HG02885 (cell line): ENCODE data around the gene CAMK1D.

Experiments used
- ATAC-seq: cut with Tn5 transposase; IDR thresholded peaks from one replicate; pipeline ENCODE4 v1.9.1; 2021; ENCODE audit warnings: mild to moderate bottlenecking; ENCODE audit not compliant: unreplicated experiment, poor library complexity

Gene CAMK1D

DNA sequence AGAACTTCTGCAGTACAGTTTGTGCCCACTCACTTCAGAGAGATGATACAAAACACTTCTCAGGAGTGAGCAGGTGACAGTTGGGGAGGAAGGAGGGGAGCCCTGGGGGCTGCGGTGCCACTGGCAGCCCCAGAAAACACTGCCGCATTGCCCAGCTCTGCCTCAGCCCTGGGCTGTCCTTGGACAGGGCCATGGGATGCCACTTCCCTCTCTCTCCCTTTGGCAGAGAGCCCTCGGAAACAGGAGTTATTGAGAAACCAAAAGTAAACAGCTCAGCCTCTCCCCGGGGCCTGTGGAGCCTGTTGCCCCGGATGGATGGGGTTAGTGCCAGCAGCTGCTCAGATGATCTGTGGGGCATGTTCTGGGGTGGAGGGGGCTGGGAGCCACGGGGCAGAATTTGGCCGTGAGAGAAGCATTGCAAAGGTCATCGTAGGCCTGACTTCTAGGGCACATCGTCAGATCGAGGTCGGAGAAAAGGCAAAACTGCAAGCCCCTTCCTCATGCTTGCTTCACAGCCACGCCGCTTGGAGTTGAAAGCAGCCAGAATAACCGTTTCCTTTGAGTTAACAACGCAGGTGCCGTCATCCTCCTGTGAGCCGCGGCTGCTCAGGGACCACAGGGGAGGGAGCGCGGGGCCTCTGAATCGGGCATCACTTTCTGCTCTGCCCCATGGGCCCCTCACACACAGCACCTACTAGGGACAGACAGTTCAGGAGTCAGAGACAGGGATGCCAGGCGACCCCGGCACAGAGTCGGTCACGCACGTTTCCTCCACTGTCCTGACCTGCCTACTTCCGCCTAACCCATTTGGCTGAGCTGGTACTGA, 256.4 kb downstream of the CAMK1D start:
- ATAC-seq: peak; percentile 64

DNA sequence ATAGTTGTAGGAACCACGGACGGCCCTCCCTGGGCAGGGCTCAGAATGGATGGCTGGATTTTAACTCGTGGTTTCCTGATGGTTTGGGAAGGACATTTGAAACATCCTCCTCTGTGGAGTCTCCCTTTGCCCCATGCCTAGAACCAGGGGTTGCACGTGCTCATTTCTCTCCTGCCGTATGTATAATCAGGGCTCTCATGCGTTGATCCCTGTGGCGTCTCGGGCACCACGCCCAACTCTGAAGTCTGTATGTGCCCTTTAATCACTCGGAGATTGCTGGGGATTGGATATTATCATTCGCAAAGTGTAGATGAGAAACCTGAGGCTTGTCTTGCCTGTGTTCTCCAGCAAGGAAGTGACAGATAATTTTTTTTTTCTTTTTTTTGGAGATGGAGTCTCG, 257.1 kb downstream of the CAMK1D start:
- no peak for ATAC-seq

DNA sequence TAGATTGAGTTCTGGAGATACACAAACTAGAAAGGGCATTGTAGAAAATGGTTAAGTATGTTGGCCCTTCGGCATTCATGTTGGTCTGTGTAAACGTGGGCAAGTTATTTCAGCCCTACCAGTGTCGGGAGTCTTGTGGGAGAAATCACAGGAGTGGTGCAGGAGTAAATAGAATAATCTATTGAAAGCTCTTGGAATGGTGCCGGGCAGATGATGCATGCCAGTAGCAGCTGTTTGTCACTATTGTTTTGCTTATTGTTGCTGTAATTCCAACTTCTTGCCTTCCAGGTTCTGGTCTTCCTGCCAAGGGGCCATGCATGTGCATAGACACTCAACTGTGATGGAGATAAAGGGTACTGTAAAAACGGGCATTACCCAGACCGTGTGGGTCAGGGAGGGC, 259.4 kb downstream of the CAMK1D start:
- no peak for ATAC-seq

DNA sequence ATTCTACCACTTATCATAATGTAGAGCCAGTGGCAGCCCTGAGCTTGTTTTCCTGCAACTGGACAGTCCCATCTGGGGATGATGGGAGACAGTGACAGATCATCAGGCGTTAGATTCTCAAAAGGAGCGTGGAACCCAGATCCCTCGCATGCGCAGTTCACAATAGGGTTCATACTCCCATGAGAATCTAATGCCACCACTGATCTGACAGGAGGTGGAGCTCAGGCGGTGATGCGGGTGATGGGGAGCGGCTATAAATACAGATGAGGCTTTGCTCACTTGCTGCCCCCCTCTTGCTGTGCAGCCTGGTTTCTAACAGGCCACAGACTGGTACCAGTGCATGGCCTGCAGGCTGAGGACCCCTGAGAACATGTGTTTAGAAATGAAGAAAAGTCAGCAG, 260.1 kb downstream of the CAMK1D start:
- ATAC-seq: no peak

DNA sequence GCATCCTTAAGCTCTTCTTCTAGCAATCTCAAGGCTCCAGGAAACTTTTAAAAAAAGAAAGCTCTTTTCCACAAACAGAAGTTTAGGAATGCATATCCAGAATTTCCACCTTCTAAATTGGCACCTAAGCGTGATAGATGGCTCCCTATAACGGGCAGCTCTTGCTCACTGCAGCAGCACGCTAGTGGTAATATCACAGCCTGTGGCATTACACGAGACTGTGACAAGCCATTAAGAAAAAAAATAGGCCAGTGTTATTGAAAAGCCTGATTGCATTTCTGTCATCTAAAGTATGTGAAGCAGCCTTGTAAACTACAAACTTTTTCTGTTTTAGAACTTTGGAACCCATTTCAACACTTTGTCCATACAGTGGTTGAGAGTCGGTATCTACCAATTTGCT, 263.8 kb downstream of the CAMK1D start:
- ATAC-seq: no peak

DNA sequence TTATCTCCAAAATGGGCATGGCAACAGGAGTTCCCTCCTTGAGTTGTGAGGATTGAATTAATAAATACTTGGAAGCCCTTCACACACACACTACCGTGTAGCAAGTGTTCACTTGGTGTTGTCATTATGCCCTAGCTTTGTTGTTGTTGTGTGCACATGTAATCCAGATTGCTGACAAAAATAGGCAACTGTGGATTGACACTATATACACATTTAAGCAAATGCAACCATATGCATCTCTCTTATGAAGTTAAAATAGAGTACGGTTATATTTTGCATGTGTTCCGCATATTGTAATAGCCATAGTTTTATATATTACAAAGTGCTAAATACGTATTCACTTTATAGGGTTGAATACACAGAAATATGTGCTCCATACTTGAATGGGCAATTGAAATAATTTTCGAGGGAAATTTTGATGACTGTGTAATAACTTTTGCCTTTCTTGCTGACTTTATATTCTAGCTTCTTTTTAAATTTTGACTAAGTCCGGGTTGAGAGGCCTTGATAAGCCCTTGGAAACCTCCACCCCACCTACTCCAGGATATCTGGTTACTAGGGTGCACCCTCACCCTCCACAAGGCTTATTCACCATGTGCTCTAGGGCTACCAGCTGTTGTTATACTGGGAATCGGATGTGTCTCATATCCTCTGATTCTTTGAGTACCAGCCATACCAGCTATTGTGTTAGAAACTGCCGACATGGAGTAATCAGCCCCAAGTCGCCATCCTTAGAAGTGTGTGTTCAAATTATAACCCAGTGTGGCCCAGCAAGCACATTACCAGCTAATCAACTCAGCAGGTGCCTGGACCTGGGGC, 265.0 kb downstream of the CAMK1D start:
- no peak for ATAC-seq

DNA sequence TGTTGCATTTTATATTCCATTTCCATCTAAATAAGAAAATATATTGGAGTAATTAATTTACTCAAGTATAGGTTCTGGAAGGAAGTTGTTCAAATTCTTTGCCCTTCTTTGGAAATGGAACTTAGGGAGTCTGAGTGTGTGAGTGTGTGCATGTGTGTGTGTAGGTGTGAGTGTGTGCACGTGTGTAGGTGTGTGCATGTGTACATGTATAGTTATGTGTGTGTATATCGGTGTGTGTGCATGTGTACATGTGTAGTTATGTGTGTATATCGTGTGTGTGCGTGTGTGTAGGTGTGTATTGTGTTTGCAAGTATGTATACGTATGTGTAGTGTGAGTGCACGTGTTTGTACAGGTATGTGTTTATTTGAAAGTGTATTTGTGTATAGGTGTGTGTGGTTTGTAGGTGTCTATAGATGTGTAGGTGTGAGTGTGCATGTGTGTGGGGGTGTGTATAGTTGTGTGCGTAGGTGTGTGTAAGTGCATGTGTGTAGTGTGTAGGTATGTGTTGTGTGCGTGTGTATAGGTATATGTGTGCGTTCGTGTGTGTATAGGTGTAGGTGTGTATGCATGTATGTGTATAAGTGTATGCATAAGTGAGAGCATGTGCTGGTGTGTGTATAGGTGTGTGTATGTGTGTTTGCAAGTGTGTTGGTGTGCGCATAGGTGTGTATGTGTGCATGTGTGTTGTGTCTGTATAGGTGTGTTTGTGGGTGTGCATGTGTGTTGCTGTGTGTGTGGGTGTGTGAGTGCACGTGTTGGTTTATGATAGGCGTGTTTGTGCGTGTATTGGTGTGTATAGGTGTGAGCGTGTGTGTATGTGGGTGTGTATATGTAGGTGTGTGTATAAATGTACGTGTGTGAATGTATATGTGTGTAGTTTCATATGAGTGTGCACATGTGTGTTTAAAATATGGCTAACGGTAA, 266.2 kb downstream of the CAMK1D start:
- ATAC-seq: no peak

DNA sequence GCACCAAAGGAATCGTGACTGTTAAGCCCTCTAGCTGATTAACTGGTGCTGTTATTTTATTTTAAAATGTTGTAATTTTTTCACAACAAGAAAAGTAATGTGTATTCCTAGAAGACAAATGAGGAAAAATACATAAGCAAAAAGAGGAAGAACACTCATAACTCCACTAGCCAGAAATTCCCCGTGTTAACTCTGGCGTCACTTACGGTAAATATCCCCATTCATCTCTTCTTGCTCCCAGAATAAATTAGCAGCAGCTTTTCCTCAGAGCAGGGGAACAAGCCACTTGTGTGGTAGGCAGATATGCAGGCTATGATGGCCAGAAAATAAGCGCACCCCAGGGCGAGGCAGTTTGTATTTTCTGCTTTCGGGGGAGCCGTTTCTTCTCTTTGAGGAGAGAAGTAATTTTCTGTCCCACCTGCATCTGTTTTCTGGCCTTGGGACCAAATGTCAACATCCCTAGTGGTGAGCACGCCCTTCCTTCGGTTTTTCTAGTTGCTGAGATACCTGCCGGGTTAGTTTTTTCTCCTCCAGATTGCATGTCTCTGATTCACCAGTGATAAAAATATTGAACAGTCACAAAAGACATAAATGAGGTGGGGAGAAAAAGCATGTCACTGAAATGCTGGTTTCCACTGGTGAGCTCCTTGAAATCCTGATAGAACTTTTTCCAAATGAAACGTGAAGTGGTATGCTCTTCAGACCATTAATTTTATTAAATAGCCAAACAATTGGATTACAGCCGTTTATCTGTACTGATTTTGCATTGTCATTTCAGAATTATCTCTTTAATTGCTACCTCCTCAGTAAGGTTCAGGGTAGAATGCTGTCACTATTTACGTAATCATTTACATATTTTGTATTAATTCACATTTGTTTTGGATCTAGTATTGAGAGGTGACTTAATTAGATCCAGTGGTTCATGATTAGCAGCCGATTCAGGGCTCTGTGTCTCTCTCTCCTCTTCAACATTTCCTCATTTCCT, 268.1 kb downstream of the CAMK1D start:
- no peak for ATAC-seq

DNA sequence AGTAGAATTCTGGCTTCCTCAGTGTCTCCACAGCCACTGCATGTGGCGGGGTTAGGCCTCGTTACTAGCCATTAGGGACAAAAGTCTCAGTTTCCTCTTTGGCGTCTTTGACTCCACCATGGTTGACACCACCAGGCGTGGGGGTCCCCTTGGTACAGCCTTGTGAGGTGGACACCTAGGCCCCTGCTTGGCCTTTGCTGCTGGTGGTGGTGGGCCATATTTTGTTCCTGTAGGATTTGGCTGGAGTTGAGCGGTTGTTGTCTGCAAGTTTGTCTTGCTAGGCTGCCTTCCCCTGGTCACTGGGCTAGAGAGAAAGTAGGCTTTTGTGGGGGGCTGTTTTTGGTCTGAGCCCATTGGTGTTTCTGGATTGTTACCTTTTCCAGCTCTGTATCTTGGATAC, 272.7 kb downstream of the CAMK1D start:
- no peak for ATAC-seq

DNA sequence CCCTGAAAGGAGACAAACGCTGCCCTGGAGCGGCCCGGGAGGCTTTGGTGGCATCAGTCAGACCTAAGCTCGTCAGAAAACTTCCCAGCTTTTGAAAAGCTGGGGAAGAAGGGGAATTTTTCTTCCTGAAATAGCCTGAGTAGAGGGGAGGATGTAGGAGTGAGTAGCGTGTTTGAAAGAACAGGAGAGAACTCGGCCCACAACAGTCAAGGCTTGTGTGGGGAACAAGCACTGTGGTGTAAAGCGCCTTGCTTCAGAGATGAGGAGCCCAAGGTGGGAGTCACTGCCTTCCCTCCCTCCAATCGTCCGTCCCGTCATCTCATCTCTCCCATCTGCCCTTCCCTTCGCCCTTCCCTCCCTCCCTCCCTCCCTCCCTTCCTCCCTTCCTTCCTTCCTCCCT, 273.3 kb downstream of the CAMK1D start:
- no peak for ATAC-seq

DNA sequence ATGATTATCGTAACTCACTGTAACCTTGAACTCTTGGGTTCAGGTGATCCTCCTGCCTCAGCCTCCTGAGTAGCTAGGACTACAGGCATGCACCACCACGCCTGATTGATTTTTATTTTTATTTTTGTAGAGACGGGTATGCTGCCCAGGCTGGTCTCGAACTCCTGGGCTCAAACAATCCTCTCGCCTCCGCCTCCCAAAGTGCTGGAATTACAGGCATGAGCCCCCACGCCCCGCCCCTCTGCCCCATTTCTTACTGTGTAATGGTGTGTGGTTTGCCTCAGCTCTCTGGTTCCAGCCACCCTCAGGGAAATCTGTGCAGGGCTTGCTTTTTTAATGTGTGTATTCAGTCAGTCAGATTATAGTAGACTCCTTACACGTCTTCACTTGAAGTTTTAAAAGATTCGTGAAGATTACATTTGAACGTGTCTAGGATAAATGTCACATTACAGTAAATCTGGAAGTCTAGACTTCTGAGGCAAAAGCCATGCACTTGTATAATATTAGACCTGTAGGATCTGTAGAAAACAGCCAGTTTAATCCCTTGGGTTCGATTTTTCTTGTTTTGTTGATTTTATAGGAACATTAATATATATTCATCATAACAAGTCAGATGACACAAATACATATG, 276.2 kb downstream of the CAMK1D start:
- ATAC-seq: no peak

DNA sequence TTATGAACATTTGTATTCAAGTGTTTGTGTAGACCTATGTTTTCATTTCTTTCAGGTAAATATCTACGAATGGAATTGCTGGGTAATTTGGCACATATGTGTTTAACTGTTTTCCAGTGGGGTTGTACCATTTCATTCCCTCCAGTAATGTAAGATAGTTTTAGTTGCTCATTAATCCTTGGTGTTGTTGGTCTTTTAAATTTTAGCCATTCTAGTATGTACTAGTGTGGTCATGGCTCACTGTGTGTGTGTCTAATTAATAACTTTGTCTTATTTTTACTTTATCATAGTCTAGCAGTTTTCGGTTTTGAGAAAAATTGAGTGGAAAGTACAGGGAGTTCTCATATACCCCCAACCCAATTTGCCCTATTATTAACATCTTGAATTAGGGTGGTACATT, 278.8 kb downstream of the CAMK1D start:
- no peak for ATAC-seq

DNA sequence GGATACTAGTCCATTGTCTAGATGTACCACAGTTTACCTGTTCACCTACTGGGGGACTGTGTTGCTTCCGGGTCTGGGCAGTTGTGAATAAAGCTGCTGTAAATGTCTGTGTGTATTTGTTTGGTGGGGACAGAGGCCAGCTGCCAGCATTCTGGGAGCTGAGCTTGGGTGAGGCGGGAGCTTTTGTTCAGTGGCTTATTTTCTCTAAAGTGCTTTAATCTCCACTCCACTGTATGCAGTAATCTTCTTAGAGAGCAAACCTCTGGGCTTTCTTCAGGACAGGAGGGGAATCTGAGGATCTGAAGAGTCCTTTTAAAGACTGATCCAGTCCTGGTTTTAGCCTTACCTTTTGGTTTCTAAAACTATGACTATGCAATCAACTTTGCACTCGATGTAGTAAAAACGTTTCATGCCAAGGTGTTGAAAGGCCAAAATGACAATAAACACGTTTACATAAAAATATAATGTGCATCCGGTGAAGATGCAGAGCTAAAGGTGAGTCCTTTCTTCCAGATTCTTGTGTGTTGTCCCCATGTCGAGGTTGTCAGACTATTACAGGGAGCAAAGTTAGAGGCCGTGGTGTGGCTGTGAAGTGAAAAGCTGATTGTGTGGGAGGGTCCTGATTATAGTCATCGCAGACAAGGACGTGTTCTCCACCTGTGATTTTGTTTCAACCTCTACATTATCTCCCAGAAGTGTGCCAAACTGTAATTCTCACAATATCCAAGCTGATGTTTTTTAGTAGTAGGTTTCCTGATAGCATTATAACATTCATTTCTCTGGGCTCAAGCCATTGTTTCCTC, 279.8 kb downstream of the CAMK1D start:
- ATAC-seq: no peak

DNA sequence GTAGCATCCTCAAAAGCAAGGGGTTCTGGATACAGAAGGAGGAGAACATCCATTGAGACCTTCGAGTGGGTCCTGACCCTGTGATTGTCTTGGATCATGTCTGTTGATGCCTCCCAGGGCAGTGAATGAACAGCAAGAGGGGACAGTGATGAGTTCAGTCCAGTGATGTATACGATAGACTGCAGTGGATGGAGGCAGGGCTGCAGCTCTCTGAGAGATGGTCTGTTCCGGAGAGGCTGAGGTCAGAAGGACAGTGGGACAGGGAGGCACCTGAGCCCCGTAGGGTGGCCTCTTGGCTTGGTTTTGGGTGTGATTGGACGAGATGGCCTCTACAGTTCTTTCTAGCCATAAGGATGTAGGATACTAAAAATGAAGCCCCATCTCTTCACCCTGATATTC, 280.4 kb downstream of the CAMK1D start:
- no peak for ATAC-seq

DNA sequence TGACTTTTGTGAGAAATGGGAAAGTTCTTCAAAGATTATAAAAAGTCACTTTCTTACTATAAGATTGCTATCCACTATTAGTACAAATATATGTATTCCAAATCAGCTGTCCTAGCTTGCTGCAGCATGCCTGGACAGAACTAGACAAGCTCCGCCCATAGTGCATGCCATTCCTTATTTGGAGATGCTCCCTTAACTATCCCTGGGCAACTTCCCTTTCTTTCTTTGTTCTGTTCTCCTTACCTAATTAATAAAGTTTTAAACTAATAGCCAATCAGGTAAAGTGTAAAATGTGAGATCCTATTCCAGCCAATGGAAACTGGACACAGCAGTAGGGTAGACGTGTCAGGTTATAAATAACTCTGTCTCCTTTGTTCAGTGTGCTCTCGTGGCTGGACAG, 281.9 kb downstream of the CAMK1D start:
- no peak for ATAC-seq

DNA sequence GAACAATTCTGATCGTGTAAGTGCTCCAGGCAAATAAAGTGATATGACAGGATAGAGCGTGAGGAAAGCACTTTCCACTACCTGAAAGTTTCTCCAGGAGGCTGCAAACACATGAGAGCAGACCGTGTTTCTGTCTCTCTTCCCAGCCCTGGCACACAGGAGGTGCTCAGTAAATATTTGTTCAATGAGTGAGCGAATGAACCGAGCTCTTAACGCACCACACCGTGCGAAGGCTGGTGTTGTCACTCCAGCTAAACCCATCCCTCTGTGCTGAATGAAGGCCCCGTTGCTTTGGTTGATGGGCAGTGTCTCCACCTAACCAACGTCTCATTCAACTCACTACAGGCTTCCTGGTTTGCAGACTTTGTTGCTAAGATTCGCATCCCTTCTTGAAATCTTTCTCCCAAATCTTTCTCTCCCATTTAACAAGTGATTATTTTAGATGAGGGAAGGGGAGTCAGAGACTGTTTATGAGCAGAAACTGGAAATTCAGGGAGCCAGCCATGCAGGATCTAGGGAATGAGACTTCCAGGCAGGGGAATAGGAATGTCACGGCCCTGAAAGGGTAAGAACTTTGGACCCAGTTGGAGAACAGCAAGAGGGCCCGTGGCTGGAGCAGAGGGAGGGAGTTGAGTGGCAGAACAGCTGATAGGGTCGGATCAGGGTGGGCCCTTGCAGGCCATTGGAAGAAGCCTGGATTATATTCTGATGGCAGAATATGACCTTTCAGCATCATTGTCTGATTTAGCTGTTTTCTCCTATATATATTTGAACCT, 282.6 kb downstream of the CAMK1D start:
- no peak for ATAC-seq

DNA sequence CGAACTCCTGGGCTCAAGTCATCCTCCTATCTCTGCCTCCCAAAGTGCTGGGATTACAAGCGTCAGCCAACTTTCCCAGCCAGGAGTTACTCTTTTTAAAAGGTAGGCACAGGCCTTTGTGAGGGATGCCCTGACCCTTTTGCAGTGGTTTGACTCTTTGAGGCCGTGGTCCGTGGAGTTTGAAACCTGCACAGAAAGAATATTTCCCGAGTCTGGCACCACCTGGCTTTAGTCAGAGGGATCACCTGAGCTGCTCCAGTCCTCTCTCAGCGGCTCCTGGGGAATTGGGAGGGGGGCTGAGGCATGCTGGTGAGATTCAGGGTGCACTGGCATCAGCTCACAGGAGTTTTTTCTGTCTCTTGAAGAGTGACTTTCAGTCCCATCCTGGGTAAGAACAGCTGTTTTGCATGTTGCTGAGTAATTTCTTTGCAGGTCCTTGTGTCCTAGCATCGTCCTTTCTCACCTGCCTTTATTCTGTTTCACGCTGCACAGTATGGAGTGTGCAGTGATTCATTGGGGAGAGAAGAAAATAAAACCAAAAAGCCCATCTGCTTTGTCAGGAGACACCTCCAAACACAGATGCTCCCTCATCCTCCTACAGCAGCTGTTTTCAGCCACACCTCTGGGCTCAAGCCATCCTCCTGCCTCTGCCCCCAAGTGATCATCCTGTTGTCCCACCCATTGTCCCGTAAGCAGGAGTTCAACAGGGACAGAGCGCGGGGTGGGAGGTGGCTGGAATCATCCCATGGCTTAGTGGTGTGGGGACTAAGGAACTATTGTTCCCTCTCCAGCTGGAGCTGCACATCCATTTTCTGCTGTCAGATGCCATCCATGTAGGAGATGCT, 284.7 kb downstream of the CAMK1D start:
- ATAC-seq: no peak
